Activated T-cell treated with anti-CD3 and anti-CD28 coated beads, Interleukin-2, amount 50 U/mL, for 72 hours (primary cell): ENCODE results near the gene WDR5. TPM values are rescaled to one million over a fixed set of nuclear protein-coding genes. Genes with fewer than 3 reads are reported as not detected.

ENCODE experiments used
- ATAC-seq, 2 donors: fragments of 150-1000 bp; cut with Tn5 transposase; replicated peaks in 1 of 2; 2 replicates each; pipeline ENCODE4 v1.10.0; 2021; ENCODE audit warnings: moderate library complexity in 2 of 2, mild to moderate bottlenecking in 1 of 2
- DNase-seq, 2 donors: peaks; one replicate each; pipeline ENCODE4 v3.0.0; 2021 to 2022; ENCODE audit warnings: mixed read lengths in 1 of 2
- H3K27ac Mint-ChIP-seq: one replicate; pipeline ENCODE4 v1.8.0; 2022; ENCODE audit warnings: mild to moderate bottlenecking, moderate library complexity, mixed read lengths
- H3K27me3 Mint-ChIP-seq: one replicate; pipeline ENCODE4 v1.8.0; 2022; ENCODE audit warnings: low read depth, mixed read lengths
- H3K36me3 Mint-ChIP-seq, 2 donors: one replicate each; pipeline ENCODE4 v1.8.0; 2022; ENCODE audit warnings: mixed read lengths in 2 of 2, mild to moderate bottlenecking in 1 of 2; ENCODE audit not compliant: insufficient read depth in 2 of 2
- H3K4me1 Mint-ChIP-seq: one replicate; pipeline ENCODE4 v1.8.0; 2022; ENCODE audit warnings: low read depth, mixed read lengths
- H3K4me3 Mint-ChIP-seq, 2 donors: one replicate each; pipeline ENCODE4 v1.8.0; 2022; ENCODE audit warnings: mild to moderate bottlenecking in 2 of 2, mixed read lengths in 2 of 2, moderate library complexity in 2 of 2
- H3K9me3 Mint-ChIP-seq, 2 donors: one replicate each; pipeline ENCODE4 v1.8.0; 2022; ENCODE audit warnings: mixed read lengths in 2 of 2
- total RNA-seq, 2 donors: library from RNA; stranded (reverse); gene quantifications; one replicate each; pipeline ENCODE4 v1.2.3, GENCODE V29; 2022

Gene WDR5
- total RNA-seq, 2 donors from 2014 or later = 31.7 to 40.0 TPM

DNA sequence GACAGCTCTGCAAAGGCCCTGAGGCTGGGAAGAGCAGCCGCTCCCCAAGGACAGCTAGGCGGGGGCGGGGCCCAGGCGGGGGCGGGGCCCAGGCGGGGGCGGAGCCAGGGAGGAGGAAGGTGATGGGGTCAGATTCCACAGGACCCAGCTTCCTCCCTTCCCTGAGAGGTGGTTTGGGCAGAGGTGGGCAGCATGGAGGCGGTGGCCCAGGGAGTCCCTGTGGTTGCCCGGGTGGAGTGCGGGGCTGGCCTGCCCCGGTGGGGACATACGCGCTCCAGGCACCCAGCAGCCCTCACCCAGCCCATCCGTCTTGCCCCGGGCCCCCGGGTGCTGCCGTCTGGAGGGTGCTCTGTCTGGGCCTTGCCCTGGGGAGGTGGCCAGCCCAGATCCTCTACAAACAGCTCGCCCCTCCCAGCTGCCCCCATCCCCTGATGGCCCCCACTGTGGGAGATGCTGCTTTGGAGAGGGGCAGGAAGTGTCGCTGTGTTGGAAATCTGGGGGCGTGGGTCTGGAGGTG is 39.5 kb downstream of the WDR5 start:
- DNase-seq = no peak
- Mint-ChIP-seq H3K36me3 (no peaks in the 10 kb centered on the region), H3K27ac (no peak overlapping the region), H3K4me1 (no peaks in the 10 kb centered on the region), H3K9me3 (no peaks in the 10 kb centered on the region), H3K27me3 (peaks cover 1% of the 10 kb centered on the region), H3K4me3 (no peak overlapping the region)
- ATAC-seq = no peak

DNA sequence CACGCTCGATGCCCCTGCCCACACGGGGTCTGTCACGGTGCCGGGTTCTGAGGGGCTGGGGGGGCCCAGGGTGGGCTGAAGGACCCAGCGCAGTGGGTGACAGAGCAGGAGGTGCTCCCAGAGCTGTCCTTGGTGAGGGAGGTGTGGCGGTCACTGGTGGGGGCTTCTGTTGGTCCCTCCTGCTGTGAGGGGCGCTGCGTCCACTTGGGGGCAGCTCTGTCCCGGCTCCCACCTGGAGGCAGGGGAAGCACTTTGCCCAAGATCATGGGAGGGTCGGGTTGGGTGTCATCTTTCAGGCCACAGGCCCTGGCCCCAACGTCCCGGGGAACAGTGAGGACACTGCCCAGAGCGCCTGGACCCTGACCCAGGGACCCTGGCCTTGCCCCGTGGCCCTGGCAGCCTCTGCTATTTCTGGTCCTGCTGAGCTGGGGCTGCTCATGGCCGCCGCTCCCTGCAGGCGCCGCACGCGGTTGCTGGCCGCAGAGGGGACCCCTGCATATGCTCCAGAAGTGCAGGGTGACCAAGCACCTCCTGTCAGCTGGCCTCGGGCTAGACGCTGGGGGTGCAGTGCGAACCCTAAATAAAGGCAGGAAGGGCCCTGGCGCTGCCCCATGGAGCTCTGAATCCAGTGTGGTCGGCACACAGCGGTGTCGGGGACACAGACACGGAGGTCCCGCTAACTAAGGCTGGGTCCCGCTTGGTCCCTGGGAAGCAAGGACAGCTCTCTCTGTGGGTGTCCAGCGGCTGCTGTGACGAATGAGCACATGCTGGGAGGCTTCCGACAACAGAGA is 40.1 kb downstream of the WDR5 start:
- DNase-seq (no peak), ATAC-seq (no peak)
- H3K27ac Mint-ChIP-seq = no peak overlapping the region
- no peaks in the 10 kb centered on the region for H3K4me1 Mint-ChIP-seq
- H3K36me3 Mint-ChIP-seq = no peaks in the 10 kb centered on the region
- H3K9me3 Mint-ChIP-seq = no peaks in the 10 kb centered on the region
- H3K4me3 Mint-ChIP-seq = no peak overlapping the region
- peaks cover 8% of the 10 kb centered on the region for H3K27me3 Mint-ChIP-seq

DNA sequence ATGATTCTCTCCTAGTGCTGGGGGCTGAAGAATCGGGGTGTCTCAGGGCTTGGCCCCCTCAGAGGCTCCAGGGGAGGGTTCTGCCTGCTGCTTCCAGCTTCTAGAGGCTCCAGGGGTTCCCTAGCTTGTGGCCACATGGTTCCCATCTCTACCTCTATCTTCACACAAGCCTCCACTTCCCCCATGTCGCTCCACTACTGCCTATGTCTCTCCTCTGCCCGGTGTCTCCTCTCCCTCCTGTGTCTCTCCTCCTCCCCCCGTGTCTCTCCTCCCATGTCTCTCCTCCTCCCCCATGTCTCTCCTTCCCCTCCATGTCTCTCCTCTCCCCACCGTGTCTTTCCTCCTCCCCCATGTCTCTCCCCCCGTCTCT is 40.7 kb downstream of the WDR5 start:
- no peak for ATAC-seq
- H3K4me3 Mint-ChIP-seq = no peak overlapping the region
- peaks cover 2% of the 10 kb centered on the region for H3K4me1 Mint-ChIP-seq
- H3K27me3 Mint-ChIP-seq = peaks cover 9% of the 10 kb centered on the region
- H3K9me3 Mint-ChIP-seq = no peaks in the 10 kb centered on the region
- no peak for DNase-seq
- H3K36me3 Mint-ChIP-seq = no peaks in the 10 kb centered on the region
- no peak overlapping the region for H3K27ac Mint-ChIP-seq

DNA sequence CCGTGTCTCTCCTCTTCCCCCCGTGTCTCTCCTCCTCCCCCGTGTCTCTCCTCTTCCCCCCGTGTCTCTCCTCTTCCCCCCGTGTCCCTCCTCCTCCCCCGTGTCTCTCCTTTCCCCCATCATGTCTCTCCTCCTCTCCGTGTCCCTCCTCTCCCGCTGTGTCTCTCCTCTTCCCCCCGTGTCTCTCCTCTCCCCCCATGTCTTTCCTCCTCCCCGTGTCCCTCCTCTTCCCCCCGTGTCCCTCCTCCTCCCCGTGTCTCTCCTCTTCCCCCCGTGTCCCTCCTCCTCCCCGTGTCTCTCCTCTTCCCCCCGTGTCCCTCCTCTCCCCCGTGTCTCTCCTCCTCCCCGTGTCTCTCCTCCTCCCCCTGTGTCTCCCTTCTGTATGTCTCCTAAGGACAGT is 41.3 kb downstream of the WDR5 start:
- H3K9me3 Mint-ChIP-seq = peaks cover 0 to 2% of the 10 kb centered on the region in 2 donors
- ATAC-seq = no peak
- DNase-seq = no peak
- H3K4me3 Mint-ChIP-seq = no peak overlapping the region
- H3K27me3 Mint-ChIP-seq = peaks cover 9% of the 10 kb centered on the region
- peaks cover 7% of the 10 kb centered on the region for H3K4me1 Mint-ChIP-seq
- H3K36me3 Mint-ChIP-seq = no peaks in the 10 kb centered on the region
- H3K27ac Mint-ChIP-seq = no peak overlapping the region

DNA sequence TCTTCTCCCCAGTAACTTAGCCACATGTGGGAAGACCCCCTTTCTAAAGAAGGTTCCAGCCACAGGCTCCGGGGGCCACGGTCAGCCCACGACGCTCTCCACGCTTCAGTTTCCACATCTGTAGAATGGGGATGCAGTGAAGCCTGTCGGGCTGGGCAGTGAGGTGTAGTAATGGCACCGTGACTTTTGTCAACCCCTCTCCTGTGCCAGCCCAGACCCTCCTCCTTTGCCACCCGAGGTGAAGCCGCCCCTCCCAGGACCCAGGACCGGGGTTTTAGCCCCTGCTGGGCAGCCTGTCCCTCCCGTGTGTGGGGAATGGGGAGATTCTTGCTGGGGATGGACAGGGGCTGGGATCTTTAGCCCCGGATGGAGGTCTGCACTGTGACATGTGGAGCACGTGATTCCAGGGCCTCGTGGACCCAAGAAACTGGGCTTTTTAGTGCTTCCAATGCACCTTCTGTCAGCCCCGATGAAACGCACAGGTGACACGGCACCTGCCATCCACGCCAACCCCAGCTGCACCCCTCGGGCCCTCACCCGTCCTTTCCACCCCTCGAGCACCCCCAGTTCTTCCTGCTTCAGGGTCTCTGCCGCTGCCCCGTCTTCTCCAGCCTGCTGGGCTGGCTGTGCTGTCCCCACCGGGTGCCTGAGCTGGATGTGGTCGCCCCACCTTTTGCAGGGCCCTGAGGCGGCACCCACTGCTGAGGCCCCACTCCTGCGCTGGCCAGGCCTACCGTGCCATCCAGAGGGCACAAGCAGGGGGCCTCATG is 41.9 kb downstream of the WDR5 start:
- H3K27me3 Mint-ChIP-seq = peaks cover 9% of the 10 kb centered on the region
- H3K4me3 Mint-ChIP-seq = no peak overlapping the region
- H3K4me1 Mint-ChIP-seq = peaks cover 7% of the 10 kb centered on the region
- ATAC-seq (no peak), DNase-seq (no peak)
- peaks cover 5 to 6% of the 10 kb centered on the region in 2 donors for H3K9me3 Mint-ChIP-seq
- H3K36me3 Mint-ChIP-seq = peaks cover 2 to 3% of the 10 kb centered on the region in 2 donors
- H3K27ac Mint-ChIP-seq = no peak overlapping the region

DNA sequence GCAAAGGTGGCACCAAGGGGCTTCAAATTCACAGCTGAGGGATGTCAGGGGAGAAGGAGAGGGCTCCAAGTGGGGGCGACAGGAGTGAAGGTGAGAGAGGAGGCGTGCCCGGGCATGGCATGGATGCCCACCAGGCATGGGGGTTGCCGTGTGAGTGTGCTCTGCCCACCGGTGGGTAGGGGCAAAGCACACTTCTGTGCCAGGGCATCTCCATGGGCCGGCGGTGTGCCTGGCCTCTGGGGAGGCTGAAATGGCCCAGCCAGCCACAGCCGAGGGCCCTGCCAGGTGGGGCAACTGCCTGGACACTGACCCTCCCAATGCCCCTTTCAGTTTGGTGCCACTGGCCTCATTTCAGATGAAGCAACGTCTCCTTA is 42.5 kb downstream of the WDR5 start:
- Mint-ChIP-seq H3K9me3 (peaks cover 6% of the 10 kb centered on the region in 2 donors), H3K4me3 (no peak overlapping the region), H3K4me1 (peaks cover 7% of the 10 kb centered on the region), H3K27ac (no peak overlapping the region), H3K27me3 (peaks cover 9% of the 10 kb centered on the region), H3K36me3 (peaks cover 2 to 3% of the 10 kb centered on the region in 2 donors)
- ATAC-seq (no peak), DNase-seq (no peak)

DNA sequence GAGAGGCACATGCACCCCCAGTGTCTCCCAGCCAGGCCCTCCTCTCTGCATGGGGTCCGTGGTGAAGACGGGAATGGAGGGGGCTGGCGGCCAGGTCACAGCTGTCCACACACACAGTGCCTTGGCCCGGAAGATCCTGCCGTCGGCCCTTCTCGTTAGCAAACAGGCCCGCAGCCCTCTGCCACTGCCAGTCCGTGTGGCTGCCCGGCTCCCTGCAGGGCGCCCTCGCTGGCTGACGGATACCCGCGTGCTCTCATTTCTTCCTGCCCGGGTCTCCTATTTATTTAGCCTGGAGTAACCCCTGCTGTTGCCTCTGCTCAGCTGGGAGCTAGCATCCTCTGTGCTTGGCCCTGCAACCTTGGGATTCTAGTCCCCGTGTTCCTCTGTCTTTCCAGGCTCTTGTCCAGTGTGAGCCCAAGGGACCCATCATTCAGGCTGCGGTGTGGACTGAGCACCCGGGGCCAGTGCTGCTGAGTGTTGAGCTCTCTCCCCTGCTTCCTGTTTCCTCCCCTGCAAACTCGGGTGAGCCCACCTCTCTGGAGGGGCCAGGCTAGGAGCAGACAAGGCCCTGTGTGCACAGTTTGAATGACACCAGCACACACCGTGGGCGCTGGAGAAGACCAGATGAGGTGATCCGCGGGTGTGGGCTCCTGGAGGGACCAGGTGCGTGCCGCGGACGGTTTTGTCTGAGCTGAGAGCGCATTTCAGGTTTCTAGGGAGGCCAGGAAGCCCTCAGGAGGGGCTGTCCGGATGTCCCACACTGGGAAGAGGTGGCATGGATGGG is 43.1 kb downstream of the WDR5 start:
- Mint-ChIP-seq H3K9me3 (peaks cover 6% of the 10 kb centered on the region in 2 donors), H3K4me1 (peaks cover 7% of the 10 kb centered on the region), H3K27me3 (peaks cover 9% of the 10 kb centered on the region), H3K4me3 (no peak overlapping the region), H3K27ac (no peak overlapping the region), H3K36me3 (peaks cover 2 to 3% of the 10 kb centered on the region in 2 donors)
- ATAC-seq (no peak), DNase-seq (no peak)

DNA sequence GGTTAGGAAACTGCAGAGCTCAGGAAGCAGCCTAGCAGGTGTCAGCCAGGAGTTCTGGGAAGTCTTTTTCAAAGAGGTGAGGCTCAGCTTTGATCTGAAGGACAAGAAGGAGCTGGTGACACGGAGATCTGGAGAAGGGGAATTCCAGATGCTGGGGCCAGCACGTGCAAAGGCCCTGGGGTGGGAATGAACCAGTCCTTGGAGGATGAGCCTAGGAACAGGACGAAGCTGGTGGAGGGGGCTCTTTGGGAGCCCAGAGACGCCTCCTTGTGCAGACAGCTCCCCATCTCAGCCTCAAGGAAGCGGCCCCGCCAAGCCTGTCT is 43.7 kb downstream of the WDR5 start:
- ATAC-seq (no peak), DNase-seq (no peak)
- H3K36me3 Mint-ChIP-seq = peaks cover 2 to 3% of the 10 kb centered on the region in 2 donors
- peaks cover 6% of the 10 kb centered on the region in 2 donors for H3K9me3 Mint-ChIP-seq
- peaks cover 9% of the 10 kb centered on the region for H3K27me3 Mint-ChIP-seq
- no peak overlapping the region for H3K27ac Mint-ChIP-seq
- no peak overlapping the region for H3K4me3 Mint-ChIP-seq
- H3K4me1 Mint-ChIP-seq = peaks cover 7% of the 10 kb centered on the region

DNA sequence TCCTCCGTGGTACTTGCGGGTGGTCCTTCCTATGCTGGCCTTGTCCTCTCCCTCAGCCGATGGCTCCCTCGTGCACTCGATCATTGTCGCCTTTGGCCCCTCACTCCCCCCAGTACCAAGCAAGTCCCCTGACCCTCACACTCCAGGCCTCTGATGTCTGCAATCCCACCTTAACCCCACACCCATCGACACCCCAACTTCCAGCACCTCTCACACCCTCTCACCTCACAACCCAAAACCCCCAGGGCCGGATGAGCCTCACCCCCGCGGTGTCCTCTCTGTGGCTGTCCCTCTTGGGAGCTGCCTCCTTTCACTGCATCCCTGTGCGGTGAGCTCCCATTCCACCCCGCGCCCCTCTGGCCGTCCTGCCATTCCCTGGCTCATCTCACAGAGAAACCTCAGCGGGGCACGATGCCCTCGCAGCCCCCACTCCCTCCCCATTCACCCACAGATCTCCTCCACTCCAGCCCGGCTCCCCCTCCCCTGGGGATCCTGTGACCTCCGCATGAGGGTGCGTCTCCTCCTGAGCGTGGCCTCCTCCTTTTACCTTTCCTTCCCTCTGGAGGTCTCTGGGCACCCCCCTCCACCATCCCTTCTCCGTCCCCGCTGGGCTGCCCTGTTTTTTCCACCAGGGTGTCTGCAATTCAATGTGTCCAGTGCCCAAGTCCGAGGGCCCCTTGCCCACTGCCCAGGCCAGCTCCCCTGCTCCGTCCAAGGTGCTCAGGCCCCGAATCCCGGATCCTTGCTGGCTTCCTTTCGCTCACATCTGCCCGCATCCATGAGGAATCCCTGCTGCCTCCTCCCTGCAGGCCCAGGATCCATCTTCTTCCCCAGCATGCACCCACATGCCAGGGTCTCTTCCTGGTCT is 44.3 kb downstream of the WDR5 start:
- Mint-ChIP-seq H3K4me3 (no peak overlapping the region), H3K27me3 (peaks cover 9% of the 10 kb centered on the region), H3K36me3 (peaks cover 2 to 3% of the 10 kb centered on the region in 2 donors), H3K27ac (no peak overlapping the region), H3K4me1 (peaks cover 7% of the 10 kb centered on the region), H3K9me3 (peaks cover 6% of the 10 kb centered on the region in 2 donors)
- ATAC-seq (no peak), DNase-seq (no peak)

DNA sequence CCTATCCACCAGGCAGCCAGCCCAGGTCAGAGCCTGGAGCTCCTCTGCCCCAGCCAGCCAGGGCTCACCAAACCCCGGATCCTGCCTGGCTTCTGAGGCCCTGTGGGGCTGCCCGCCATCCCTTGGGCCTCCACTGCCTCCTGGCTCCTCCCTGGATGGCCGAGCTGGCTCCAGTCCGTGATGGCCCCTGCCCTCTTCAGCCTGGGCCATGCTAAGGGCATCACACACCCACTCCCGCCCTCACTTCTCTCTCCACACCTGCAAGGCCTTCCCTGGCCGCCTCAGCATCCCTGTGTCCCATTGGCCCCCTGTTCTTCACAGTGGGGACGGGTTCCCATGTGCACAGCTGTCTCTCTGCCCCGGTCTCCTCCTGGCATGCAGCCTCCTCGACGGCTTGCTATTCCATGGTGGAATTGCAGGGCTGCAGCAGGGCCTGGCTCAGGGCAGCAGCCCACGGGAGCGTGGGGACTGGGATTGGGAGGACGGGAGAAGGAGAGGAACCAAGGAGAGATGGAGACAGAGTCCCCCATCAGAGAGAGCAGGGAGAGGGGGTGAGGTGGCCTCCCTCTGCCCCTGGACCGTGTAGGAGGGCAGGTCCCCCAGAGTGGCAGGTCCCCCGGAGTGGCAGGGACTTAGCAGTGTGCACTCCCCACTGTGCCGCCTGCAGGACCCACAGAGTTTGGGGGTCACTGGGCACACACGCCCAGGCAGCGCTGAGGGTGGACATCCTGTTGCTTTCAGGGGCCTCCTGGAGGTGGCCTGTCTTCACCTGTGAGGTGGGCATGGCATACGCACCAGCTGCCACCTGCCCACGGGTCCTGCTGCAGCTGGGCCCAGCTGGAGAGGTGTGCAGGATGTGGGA is 45.1 kb downstream of the WDR5 start:
- DNase-seq (no peak), ATAC-seq (no peak)
- Mint-ChIP-seq H3K27me3 (peaks cover 9% of the 10 kb centered on the region), H3K9me3 (peaks cover 6% of the 10 kb centered on the region in 2 donors), H3K36me3 (peaks cover 2 to 3% of the 10 kb centered on the region in 2 donors), H3K4me1 (peaks cover 14% of the 10 kb centered on the region), H3K27ac (no peak overlapping the region), H3K4me3 (no peak overlapping the region)

DNA sequence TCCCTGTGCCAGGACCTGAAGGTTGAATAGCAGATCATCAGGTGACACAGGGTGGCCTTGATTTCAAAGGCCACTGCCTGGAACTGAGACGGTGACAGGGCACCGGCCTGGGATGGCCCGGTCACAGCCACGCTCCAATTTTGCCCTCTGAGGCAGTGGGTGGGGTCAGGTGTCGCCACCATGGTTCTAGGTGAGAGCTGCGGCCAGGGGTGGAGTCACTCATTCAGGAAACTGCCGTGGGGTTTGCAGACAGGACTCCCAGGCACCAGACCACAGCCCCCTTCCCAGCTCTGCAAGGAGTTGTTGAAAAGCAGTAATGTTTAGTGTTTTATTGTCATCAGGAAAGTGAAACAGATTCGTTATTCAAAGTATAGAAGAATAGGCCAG is 45.8 kb downstream of the WDR5 start:
- DNase-seq = no peak
- Mint-ChIP-seq H3K4me1 (peaks cover 14% of the 10 kb centered on the region), H3K4me3 (no peak overlapping the region), H3K9me3 (peaks cover 6% of the 10 kb centered on the region in 2 donors), H3K36me3 (peaks cover 2 to 3% of the 10 kb centered on the region in 2 donors), H3K27me3 (peaks cover 9% of the 10 kb centered on the region), H3K27ac (peak overlapping the region; percentile 14)
- peak; percentile 15 to 23 for ATAC-seq
